Naive B cell (primary cell): ENCODE data around the gene UNC5C. TPM values are rescaled to one million over a fixed set of nuclear protein-coding genes. Genes with fewer than 3 reads are reported as not detected.

Experiments
- ATAC-seq, 2 donors: fragments of 150-1000 bp; cut with Tn5 transposase; 2 replicates each; pipeline ENCODE4 v1.10.0; 2021; ENCODE audit warnings: low read depth in 2 of 2, mild to moderate bottlenecking in 2 of 2, moderate library complexity in 2 of 2
- DNase-seq: peaks from one replicate; pipeline ENCODE4 v3.0.0; 2022
- H3K27ac Mint-ChIP-seq, 6 donors: one replicate each; pipeline ENCODE4 v1.8.0; 2020 to 2022; ENCODE audit warnings: mild to moderate bottlenecking in 6 of 6, mixed read lengths in 6 of 6, moderate library complexity in 5 of 6, inconsistent platforms in 2 of 6
- H3K27me3 Mint-ChIP-seq, 3 donors: one replicate each; pipeline ENCODE4 v1.8.0; 2021 to 2022; ENCODE audit warnings: mixed read lengths in 3 of 3, mild to moderate bottlenecking in 1 of 3
- H3K36me3 Mint-ChIP-seq, 2 donors: one replicate each; pipeline ENCODE4 v1.8.0; 2020 to 2022; ENCODE audit warnings: mixed read lengths in 2 of 2, inconsistent platforms in 1 of 2, mild to moderate bottlenecking in 1 of 2
- H3K4me1 Mint-ChIP-seq, 3 donors: one replicate each; pipeline ENCODE4 v1.8.0; 2020 to 2022; ENCODE audit warnings: mixed read lengths in 3 of 3, inconsistent platforms in 1 of 3, mild to moderate bottlenecking in 1 of 3, moderate library complexity in 1 of 3
- H3K4me3 Mint-ChIP-seq, 8 donors: one replicate each; pipeline ENCODE4 v1.8.0; 2020 to 2022; ENCODE audit warnings: mild to moderate bottlenecking in 8 of 8, mixed read lengths in 8 of 8, moderate library complexity in 8 of 8, inconsistent platforms in 2 of 8
- H3K9me3 Mint-ChIP-seq, 7 donors: one replicate each; pipeline ENCODE4 v1.8.0; 2020 to 2022; ENCODE audit warnings: mixed read lengths in 7 of 7, mild to moderate bottlenecking in 5 of 7, inconsistent platforms in 2 of 7, moderate library complexity in 1 of 7
- polyA plus RNA-seq, 6 donors: library from polyadenylated mRNA; unstranded; fragments of 300-500 nt; fragmentation: Illumina TruSeq; gene quantifications; one replicate each; pipeline ENCODE4 v1.2.3, GENCODE V29; 2021; ENCODE audit warnings: low read depth in 6 of 6

UNC5C gene
- polyA plus RNA-seq, 6 donors from 2014 or later = not detected

GRCh38 chr4:95256108-95256835 lies 292.5 kb downstream of the UNC5C start:
- ATAC-seq (no peak), DNase-seq (no peak)
- Mint-ChIP-seq H3K4me1 (no peaks in the 10 kb centered on the region), H3K27ac (no peak overlapping the region), H3K9me3 (peaks cover 0 to 3% (median 0%) of the 10 kb centered on the region in 7 donors), H3K27me3 (no peaks in the 10 kb centered on the region), H3K36me3 (no peaks in the 10 kb centered on the region), H3K4me3 (no peak overlapping the region)

DNA sequence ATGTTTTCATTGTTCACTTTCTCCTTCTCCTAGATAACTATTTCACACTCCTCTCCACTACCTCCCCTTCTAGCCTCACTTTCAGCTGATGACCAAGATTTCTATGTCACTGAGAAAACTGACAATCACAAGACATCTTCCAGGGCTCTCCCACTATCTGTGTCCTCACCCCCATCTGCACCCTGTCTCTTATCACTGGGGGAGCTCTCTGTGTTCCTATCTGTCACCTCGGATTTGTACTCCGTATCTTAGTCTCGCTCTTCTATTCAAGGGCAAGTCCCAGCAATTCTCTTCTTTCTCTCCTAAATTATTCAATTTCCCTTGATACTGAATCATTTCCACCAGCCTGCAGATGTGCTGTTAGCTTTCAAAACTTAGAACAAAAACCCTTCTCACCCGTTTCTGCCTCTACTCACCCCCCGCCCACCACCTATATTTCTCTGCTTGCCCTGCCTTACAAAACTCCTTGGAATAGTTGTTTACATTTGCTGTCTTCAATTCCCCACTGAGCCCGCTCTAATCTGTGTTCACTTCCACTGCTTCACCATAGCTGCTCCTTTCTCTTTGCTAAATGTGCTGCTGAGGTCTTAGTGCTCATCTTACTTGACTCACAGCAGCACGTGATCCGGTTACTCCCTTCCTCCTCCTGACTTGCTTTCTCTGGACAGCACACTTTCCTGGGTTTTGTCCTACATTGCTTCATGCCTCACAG lies 293.2 kb downstream of the UNC5C start:
- DNase-seq = no peak
- no peak for ATAC-seq
- no peaks in the 10 kb centered on the region for H3K27me3 Mint-ChIP-seq
- no peak overlapping the region for H3K4me3 Mint-ChIP-seq
- no peak overlapping the region for H3K27ac Mint-ChIP-seq
- H3K9me3 Mint-ChIP-seq = peaks cover 0 to under 1% (median 0%) of the 10 kb centered on the region in 7 donors
- H3K4me1 Mint-ChIP-seq = no peaks in the 10 kb centered on the region
- H3K36me3 Mint-ChIP-seq = no peaks in the 10 kb centered on the region

DNA sequence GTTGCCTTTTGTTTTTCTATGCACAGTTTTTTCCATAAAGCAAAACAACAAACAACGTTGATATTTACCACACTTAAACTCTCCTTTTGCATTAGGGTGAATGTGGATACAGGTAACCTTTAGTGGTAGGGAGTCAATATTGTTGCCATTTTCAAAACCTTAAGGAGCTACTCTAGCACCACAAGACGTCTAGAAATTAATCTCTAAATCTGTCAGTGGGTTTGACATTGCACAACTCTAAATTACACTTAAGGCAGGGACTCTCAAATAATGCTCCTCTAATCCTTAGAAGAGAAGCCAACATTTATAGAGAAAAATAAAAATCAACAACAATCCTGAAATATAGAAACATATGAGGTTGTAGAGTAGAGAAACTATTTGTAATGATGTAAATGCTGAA lies 297.2 kb downstream of the UNC5C start:
- ATAC-seq = no peak
- no peak for DNase-seq
- no peaks in the 10 kb centered on the region for H3K4me1 Mint-ChIP-seq

DNA sequence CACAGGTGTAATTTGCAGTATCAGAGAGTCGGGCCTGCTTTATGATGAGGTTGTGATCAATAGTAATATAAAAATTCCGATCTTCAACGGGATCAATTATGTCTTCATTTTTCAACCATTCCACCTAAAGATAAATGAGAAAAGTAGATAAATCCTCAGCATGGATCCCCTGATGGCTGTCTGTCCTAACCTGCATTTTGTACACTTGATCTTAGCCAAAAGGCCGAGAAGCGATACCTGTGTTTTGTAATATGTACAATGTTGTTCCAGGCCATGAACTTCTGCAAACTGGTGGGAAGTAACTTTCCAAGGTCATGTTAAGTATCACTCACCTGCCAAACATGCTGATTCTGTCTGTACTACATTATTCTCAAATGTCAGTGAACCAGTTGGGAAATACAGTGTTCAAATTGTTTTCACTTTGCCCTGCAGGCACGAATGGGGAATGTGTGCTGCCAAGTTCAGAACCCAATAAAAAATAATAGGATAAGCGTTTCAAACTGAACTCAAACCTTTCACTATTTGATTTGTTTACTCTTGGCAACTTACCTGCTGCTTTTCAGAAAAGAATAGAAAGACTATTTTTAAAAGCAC lies 298.1 kb downstream of the UNC5C start:
- Mint-ChIP-seq H3K27me3 (no peaks in the 10 kb centered on the region), H3K9me3 (no peaks in the 10 kb centered on the region), H3K36me3 (no peaks in the 10 kb centered on the region), H3K27ac (no peak overlapping the region), H3K4me3 (no peak overlapping the region), H3K4me1 (no peaks in the 10 kb centered on the region)
- DNase-seq = no peak
- ATAC-seq = no peak

More for the DNA sequence above, 297.2 kb downstream of the UNC5C start:
- H3K4me3 Mint-ChIP-seq = no peak overlapping the region
- H3K9me3 Mint-ChIP-seq = no peaks in the 10 kb centered on the region
- H3K27ac Mint-ChIP-seq = no peak overlapping the region
- H3K27me3 Mint-ChIP-seq = no peaks in the 10 kb centered on the region
- H3K36me3 Mint-ChIP-seq = no peaks in the 10 kb centered on the region

GRCh38 chr4:95249426-95250021 lies 299.2 kb downstream of the UNC5C start:
- Mint-ChIP-seq H3K27me3 (no peaks in the 10 kb centered on the region), H3K4me3 (no peak overlapping the region), H3K36me3 (no peaks in the 10 kb centered on the region), H3K4me1 (no peaks in the 10 kb centered on the region), H3K9me3 (no peaks in the 10 kb centered on the region), H3K27ac (no peak overlapping the region)
- no peak for ATAC-seq
- no peak for DNase-seq

- no peaks in the 10 kb centered on the region for H3K27me3 Mint-ChIP-seq
- no peaks in the 10 kb centered on the region for H3K9me3 Mint-ChIP-seq
- no peaks in the 10 kb centered on the region for H3K4me1 Mint-ChIP-seq
- DNase-seq (no peak), ATAC-seq (no peak)
- H3K36me3 Mint-ChIP-seq = no peaks in the 10 kb centered on the region
- no peak overlapping the region for H3K27ac Mint-ChIP-seq
- H3K4me3 Mint-ChIP-seq = no peak overlapping the region
Measured at GRCh38 chr4:95248720-95249425, 299.9 kb downstream of the UNC5C start.

- no peak overlapping the region for H3K27ac Mint-ChIP-seq
- H3K36me3 Mint-ChIP-seq = no peaks in the 10 kb centered on the region
- no peaks in the 10 kb centered on the region for H3K27me3 Mint-ChIP-seq
- no peak overlapping the region for H3K4me3 Mint-ChIP-seq
- no peak for DNase-seq
- ATAC-seq = no peak
- H3K9me3 Mint-ChIP-seq = peaks cover 0 to 9% (median 2%) of the 10 kb centered on the region in 7 donors
- no peaks in the 10 kb centered on the region for H3K4me1 Mint-ChIP-seq
Measured at GRCh38 chr4:95243892-95244291, 304.9 kb downstream of the UNC5C start.

- no peaks in the 10 kb centered on the region for H3K4me1 Mint-ChIP-seq
- DNase-seq = no peak
- H3K36me3 Mint-ChIP-seq = no peaks in the 10 kb centered on the region
- ATAC-seq = no peak
- peaks cover 2 to 18% (median 7%) of the 10 kb centered on the region in 7 donors for H3K9me3 Mint-ChIP-seq
- no peak overlapping the region for H3K27ac Mint-ChIP-seq
- H3K27me3 Mint-ChIP-seq = no peaks in the 10 kb centered on the region
- H3K4me3 Mint-ChIP-seq = no peak overlapping the region
Measured at GRCh38 chr4:95238554-95238953, 310.2 kb downstream of the UNC5C start.

DNA sequence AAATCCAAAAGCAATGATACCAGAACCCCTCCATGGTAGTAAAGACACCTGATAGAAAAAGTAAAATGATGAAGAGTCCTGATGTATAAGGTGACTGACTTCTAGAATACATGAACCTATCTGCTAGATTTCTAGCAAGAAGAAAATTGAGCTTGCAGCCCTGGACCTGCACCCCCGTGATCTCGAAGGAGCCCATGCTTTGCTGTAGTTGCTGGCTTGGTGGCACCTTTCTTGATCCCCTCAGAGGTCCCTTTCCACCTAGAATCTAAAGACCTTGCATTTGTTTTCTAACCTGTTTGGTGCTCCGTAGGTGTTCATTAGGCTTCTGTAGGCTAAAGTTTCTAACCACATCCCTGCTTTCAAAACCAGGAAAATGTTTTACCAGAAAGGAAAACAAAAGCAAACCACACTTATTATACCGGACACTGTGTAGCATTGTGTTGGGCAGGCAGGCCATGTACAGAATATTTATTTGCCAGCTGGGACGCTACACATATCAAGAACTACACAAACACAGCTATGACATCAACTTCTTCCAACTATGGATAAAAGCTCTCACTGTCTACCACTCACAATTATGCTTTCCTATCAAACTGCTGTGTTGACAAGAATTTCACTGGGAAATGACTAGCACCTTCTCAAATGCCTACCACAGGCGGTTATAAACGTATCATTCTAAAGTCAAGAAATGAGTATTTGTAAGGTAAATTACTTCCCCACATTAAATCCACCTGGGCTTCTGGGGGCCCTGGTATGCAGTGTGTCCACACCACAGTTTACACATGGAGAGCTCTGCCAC lies 316.2 kb downstream of the UNC5C start:
- ATAC-seq (no peak), DNase-seq (no peak)

GRCh38 chr4:95231681-95232080 lies 317.1 kb downstream of the UNC5C start:
- ATAC-seq (no peak), DNase-seq (no peak)
- H3K27ac Mint-ChIP-seq = no peak overlapping the region
- H3K4me1 Mint-ChIP-seq = no peaks in the 10 kb centered on the region
- H3K9me3 Mint-ChIP-seq = peaks cover 0 to 6% (median 0%) of the 10 kb centered on the region in 7 donors
- H3K4me3 Mint-ChIP-seq = no peak overlapping the region
- no peaks in the 10 kb centered on the region for H3K36me3 Mint-ChIP-seq
- no peaks in the 10 kb centered on the region for H3K27me3 Mint-ChIP-seq

More for the DNA sequence above, 316.2 kb downstream of the UNC5C start:
- H3K4me1 Mint-ChIP-seq = no peaks in the 10 kb centered on the region
- H3K4me3 Mint-ChIP-seq = no peak overlapping the region
- peaks cover 0 to 6% (median 0%) of the 10 kb centered on the region in 7 donors for H3K9me3 Mint-ChIP-seq
- no peaks in the 10 kb centered on the region for H3K27me3 Mint-ChIP-seq
- H3K27ac Mint-ChIP-seq = no peak overlapping the region
- H3K36me3 Mint-ChIP-seq = no peaks in the 10 kb centered on the region

GRCh38 chr4:95225849-95226248 lies 322.9 kb downstream of the UNC5C start:
- Mint-ChIP-seq H3K4me3 (no peak overlapping the region), H3K27ac (no peak overlapping the region), H3K9me3 (peaks cover 0 to 6% (median 0%) of the 10 kb centered on the region in 7 donors), H3K36me3 (no peaks in the 10 kb centered on the region), H3K27me3 (no peaks in the 10 kb centered on the region), H3K4me1 (no peaks in the 10 kb centered on the region)
- ATAC-seq (no peak), DNase-seq (no peak)

- no peaks in the 10 kb centered on the region for H3K27me3 Mint-ChIP-seq
- no peak for ATAC-seq
- DNase-seq = no peak
- H3K4me1 Mint-ChIP-seq = no peaks in the 10 kb centered on the region
- no peaks in the 10 kb centered on the region for H3K36me3 Mint-ChIP-seq
- H3K9me3 Mint-ChIP-seq = peaks cover 0 to 1% (median 0%) of the 10 kb centered on the region in 7 donors
- no peak overlapping the region for H3K4me3 Mint-ChIP-seq
- H3K27ac Mint-ChIP-seq = no peak overlapping the region
Measured at GRCh38 chr4:95224402-95224801, 324.4 kb downstream of the UNC5C start.
